GM21367 (cell line): Measurements from ENCODE around the gene MAL.
"Not testable (repeated sequence)": the region's sequence is repeated elsewhere in the genome, so short reads cannot be mapped to it uniquely, and the experiment has no call there.

Source experiments
- ATAC-seq: cut with Tn5 transposase; IDR thresholded peaks from one replicate; pipeline ENCODE4 v1.9.1; 2021; ENCODE audit not compliant: unreplicated experiment

The MAL gene

DNA sequence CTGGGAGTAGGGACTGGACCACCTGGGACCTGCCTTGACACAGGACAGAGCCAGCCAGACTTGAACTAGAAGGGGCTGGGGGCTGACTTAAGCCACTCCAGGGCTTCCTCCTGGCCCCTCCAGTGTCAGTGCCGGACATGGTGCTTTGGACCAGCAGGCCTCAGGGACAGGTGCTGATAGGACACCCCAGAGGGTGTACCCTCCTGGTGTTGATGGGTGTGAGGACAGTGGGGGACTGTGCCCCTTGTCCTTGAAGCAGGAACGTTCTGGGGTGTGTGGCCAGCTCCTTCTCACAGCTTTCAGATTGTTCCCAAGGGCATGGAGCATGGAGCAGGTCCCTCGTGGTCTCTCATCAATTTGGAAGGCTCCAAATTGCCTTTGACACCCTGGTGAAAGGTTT is 6.8 kb downstream of the MAL start:
- ATAC-seq: no peak

DNA sequence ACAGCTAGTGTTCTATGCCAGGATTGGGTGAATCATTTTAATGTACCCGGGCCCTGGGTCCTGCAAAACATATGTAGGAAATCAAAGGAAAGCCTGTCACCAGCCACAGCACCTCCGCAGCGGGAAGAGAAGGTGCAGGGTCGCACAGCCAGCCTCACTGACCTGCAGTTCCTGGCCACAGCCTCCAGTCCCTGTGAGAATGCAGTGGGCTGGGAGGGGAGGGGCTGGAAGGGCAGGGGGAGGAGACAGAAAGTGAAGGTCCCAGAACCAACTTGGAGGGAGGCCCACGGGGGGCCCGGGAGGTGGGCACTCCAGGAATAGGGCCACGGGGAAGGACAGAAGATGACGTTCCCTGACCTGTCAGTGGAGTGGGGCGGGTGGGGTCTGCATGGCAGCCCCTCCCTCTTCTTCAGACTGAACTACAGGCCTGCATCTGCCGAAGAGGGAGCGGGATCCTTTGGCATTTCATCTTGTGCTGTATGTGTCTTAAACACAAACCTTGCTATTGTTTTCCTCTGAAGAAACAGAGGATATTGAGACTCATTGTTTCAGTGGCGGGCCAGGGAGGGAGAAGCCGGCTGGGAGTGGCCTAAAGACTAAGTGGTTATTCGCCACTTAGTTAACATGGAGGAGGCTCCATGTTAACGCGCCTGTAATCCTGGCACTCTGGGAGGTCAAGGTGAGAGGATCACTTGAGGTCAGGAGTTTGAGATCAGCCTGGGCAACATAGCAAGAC is 7.5 kb downstream of the MAL start:
- ATAC-seq: no peak

DNA sequence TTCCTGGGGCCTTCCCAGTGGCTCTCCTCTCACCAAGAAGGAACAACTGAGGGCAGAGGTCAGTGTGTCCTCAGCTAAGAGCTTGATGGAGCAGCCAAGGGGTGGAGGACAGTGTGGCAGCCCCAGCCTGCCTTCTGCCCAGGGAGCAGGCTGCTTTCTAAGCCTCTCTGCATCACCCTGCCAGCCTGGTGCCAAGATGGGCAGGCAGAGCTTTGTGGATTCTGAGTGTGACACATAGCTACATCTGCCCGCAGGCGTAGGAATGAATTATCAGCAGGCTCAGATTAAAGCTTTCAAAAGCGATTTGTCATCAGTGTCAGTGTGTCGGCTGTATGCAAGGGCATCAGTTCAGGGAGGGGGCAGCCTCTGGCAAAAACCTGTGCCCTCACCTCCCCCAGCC is 8.7 kb downstream of the MAL start:
- ATAC-seq: no peak

DNA sequence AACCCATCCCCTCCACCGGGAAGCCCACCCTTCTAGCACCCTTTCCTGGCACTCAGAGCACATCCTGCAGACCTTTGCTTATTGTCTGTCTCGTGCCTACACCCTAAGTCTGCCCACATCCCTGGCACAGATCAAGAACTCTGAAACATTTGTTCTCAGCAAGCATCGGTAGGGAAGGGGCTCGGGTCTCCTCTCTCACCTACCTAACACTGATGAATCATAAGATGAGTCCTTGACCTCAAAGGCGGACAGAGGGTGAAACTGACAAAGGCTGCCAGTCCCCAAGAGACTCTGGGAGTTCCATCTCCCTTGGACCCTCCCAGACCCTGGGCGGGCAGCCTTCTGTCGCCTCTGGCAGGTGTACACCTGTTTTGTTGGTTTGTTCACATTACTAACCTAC is 9.3 kb downstream of the MAL start:
- no peak for ATAC-seq

DNA sequence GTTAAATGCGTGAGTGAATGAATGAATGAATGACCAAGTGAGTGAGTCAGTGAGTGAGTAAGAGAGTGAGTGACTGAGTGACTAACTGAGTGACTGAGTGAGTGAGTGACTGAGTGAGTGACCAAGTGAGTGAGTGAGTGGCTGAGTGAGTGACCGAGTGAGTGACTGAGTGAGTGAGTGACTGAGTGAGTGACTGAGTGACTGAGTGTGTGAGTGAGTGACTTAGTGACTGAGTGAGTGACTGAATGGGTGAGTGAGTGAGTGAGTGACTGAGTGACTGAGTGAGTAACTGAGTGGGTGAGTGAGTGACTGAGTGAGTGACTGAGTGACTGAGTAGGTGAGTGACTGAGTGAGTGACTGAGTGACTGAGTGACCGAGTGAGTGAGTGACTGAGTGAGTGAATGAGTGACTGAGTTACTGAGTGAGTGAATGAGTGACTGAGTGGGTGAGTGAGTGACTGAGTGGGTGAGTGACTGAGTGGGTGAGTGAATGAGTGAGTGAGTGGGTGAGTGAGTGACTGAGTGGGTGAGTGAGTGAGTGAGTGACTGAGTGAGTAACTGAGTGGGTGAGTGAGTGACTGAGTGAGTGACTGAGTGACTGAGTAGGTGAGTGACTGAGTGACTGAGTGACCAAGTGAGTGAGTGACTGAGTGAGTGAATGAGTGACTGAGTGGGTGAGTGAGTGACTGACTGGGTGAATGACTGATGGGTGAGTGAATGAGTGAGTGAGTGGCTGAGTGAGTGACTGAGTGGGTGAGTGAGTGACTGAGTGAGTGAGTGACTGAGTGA is 11.3 kb downstream of the MAL start:
- ATAC-seq: no peak

DNA sequence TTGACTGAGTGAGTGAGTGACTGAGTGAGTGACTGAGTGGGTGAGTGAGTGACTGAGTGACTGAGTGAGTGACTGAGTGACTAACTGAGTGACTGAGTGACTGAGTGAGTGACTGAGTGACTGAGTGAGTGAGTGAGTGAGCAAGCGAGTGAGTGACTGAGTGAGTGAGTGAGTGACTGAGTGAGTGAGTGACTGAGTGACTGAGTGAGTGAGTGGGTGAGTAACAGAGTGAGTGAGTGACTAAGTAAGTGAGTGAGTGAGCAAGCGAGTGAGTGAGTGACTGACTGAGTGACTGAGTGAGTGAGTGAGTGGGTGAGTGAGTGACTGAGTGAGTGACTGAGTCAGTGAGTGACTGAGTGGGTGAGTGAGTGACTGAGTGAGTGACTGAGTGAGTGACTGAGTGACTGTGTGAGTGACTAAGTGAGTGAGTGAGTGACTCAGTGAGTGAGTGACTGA is 11.9 kb downstream of the MAL start:
- ATAC-seq: no peak

DNA sequence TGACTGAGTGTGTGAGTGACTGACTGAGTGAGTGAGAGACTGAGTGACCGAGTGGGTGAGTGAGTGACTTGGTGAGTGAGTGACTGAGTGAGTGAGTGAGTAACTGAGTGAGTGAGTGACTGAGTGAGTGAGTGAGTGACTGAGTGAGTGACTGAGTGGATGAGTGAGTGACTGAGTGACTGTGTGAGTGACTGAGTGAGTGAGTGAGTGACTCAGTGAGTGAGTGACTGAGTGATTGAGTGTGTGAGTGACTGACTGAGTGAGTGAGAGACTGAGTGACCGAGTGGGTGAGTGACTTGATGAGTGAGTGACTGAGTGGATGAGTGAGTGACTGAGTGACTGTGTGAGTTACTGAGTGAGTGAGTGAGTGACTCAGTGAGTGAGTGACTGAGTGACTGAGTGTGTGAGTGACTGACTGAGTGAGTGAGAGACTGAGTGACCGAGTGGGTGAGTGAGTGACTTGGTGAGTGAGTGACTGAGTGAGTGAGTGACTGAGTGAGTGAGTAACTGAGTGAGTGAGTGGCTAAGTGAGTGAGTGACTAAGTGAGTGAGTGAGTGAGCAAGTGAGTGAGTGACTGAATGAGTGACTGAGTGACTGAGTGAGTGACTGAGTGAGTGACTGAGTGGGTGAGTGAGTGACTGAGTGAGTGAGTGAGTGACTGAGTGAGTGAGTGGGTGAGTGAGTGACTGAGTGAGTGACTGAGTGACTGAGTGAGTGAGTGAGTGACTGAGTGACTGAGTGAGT is 12.5 kb downstream of the MAL start:
- not testable (repeated sequence) for ATAC-seq

DNA sequence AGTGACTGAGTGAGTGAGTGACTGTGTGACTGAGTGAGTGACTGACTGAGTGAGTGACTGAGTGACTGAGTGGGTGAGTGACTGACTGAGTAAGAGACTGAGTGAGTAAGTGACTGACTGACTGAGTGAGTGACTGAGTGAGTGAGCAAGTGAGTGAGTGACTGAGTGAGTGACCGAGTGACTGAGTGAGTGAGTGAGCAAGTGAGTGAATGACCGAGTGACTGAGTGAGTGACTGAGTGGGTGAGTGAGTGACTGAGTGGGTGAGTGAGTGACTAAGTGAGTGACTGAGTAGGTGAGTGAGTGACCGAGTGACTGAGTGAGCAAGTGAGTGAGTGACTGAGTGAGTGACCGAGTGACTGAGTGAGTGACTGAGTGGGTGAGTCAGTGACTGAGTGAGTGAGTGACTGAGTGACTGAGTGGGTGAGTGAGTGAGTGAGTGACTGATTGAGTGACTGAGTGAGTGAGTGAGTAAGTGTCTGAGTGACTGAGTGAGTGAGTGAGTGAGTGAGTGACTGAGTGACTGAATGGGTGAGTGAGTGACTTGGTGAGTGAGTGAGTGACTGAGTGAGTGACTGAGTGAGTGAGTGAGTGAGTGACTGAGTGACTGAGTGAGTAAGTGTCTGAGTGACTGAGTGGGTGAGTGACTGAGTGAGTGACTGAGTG is 13.3 kb downstream of the MAL start:
- ATAC-seq: no peak

DNA sequence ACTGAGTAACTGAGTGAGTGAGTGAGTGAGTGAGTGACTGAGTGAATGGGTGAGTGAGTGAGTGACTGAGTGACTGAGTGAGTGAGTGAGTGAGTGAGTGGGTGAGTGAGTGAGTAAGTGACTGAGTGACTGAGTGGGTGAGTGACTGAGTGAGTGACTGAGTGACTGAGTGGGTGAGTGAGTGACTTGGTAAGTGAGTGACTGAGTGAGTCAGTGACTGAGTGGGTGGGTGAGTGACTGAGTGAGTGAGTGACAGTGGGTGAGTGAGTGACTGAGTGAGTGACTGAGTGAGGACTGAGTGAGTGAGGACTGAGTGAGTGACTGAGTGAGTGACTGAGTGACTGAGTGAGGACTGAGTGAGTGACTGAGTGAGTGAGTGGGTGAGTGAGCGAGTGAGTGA is 13.9 kb downstream of the MAL start:
- no peak for ATAC-seq

DNA sequence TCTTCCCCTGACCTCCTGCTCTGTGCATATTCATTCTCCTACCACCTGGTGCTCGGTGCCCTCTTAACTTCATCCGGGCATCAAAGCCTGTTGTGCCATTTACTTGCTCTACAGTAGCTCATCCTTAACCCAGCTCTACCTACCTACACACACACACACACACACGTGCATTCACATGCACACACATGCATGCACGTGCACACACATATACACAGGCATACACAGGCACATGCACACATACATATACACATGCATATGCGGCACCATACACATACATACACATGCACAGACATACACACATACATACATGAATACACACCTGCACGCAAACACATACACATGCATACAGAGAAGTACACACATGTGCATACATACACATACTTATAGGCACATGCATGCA is 14.5 kb downstream of the MAL start:
- no peak for ATAC-seq

DNA sequence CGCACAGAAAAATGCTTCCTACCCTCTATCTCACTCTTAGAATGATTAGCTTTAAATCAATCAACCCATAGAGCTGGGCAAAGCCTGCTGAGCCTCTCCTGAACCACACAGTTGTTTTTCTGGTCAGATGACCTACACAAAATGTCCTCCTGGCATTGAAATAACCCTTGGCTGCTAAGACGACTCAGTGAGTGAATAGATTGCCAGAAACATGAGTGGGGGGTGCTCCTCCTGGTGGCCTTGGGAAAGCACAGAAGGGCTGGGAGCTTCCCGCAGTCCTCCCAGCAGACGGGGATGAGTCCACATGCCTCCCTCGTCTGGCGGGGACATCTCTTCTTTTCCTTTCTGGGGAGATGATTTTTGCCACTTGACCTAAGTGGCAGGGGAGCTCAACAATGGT is 14.9 kb downstream of the MAL start:
- no peak for ATAC-seq

DNA sequence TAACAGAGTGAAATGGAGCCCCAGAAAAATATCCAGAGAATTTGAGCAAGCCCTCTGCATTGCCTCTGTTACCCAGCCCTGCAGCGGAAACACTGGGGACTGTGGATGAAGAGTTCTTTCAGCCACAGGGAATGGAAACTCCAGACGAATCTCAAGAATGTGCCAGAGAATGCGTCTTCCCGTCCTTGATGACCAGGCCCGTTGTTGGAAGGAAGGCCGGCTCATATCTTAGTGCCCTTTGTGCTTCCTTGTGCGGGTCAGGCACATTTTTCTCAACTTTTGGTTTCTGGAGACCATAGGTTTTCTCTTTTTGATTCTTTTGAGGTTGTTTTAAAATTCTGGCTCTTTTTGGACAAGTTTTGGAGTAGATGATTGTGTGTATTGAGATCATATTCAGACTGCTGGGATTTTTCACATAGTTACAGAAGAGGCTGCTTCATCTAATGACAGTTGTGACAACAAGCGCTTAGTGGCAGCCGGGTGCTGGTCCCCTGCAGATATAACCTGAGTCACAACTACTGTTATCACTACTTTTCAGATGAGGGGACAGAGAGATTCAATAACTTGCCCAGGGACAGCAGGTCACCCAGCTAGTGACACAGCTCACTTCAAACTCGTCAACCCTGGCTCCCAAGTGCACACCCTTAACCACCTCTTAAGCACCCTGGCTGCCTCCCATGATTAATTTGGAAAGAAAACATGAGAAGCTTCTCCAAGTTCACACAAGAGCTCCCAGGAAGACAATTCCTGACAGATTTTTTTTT is 15.7 kb downstream of the MAL start:
- no peak for ATAC-seq

DNA sequence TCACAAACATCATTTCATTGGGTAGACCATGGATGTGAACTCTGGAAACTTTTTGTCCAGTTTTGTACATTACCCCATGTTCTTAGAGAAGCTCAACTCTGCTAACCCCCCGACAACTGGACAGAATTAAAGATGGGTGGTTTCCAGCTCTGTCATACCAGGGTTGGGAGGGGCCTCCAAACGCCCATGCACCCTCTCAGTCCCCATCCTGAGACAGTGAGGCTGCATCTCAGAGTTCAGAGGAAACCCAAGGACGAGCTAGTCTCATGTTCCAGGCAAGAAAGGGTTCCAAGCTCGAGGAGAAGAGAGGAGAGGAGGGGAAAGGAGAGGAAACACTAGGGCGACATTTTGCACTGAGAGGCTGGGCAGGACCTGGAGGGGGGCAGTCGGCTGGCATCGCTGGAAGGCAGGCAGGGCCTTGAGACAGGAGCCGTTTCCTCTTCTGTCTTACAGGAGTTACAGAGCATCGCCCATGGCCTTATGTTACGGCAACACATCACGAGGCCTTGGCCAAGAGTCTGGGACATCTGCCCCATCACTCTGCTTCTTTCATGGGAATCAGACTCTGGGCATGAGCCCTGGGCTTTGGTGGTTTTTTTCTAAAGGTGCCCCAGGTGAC is 16.4 kb downstream of the MAL start:
- no peak for ATAC-seq

DNA sequence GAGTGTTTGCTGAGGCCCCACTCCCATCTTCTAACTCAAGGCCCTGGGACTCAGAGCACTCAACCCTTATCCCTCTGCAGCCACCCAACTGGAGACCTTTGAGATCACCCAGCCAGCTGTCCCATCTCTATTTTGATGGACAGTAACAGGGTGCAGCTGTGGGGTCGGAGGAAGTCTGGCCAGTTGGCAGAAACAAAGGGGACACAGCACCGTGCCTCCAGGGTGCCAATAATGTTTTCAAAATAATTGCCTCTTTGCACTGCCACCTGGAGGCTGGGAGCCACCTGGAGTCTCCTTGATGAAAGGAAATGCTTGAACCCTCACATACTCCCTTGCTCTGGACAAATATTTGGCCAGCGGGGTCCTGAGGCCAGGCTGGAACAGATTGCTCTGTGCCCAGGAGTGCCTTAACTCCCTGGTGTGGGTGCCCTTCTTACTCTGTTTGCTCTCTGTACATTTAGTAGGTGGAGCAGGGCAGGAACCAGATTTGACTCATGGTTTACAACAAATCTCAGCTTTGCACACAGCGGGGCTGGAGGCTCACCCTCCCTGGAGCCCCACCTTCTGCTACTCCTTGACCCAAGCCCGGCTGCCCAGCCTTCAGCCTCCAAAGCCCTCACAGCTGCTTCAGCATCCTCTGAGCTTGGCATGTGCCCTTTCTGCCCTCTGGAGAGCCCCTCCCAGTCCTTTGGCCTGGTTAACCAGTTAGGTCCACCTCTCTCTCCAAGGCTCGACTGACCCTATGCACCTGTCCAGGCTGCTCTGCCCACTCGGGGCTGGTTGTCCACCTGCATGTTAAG is 17.2 kb downstream of the MAL start:
- ATAC-seq: no peak

DNA sequence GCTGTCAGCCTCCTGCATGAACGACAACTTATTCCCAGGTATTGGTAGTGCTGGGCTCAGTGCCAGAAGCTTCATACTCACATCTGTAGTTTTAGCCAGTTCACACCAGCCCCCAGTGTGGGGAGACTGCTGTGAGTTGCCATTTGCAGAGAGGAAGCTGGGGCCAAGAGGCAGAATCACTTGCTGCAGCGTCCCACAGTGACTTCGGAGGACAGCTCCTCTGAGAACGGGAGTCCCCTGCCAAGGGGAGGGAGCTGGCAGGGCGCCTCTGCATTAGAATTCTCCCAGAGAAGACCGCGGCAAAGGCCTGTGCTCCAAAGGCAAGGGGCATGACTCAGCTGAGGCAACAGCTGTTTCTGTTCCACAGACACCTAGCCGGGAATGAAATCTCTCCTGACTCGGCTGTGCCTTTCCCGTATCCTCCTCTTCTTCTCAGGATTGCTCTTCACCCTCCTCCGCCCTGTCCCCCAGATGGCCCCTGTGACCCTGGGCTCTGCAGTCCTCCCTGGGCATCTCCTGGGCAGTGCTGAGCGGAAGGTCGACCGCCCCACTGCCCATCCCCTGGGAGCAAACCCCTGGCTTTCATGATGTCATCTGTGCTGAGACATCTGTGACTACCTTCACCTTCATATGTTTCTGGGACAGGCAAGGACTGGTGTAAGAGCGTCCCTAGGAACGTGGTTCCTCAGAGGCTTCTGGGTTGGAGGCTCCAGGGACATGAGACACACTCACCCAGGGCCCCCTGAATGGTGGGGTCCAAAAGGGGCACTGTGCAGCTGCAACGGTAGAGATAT is 18.0 kb downstream of the MAL start:
- peak; percentile 50 for ATAC-seq

DNA sequence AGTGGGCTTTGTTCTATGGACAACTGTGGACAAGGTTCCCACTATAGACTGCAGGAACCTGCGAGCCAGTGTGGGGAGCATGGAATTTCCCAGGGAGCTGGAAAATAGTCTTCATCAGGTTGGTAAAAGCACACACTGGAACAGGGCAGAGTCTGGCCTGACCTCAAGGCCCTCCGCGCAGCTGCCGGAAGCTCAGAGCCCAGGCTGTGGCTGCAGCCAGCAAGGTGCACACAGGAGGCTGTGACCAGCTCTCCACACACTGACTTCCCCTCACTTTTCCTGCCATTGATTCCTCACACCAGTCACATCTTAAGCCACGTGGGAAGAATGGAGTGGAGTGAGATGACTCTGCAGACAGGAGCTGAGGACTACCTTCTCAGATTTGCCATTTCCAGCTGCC is 19.1 kb downstream of the MAL start:
- ATAC-seq: no peak

DNA sequence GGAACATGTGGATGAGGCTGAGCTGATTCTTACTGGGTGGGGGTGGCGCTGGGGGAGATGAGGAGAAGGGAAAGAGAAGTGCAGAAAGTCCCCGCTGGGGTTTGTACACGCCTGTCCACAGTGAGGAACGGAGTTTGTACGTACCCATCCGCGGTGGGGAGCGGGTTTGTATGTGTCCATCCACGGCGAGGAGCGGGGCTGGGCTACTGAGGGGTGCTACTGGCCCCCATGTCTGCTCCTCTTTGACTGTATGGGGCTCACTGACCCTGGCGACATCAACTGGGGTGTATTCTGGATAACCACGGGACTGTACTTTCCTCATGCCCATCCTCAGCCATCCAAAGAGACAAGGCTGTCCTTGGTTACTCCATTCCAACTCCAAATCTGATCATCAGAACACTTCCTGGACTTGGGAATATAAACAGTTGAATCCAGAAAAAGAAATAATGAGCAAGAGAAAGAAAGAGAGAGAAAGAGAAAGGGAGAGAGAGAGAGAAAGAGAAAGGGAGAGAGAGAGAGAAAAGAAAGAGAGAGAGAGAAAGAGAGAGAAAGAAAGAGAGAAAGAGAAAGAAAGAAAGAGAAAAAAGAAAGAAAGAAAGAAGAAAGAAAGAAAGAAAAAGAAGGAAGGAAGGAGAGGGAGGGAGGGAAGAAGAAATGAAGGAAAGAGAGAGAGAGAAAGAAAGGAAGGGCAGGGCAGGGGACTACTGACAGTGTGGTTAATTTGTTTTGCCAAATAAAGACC is 21.0 kb downstream of the MAL start:
- no peak for ATAC-seq
